Jurkat, Clone E6-1 (cell line): ENCODE data around the gene SAPCD2.

Source experiments
- DNase-seq: peaks from one replicate; pipeline ENCODE4 v3.0.0-alpha.2; 2011; ENCODE audit warnings: low read depth, low spot score
- H3K4me3 ChIP-seq: 2 replicates; pipeline ENCODE4 v1.5.1; 2011; ENCODE audit warnings: mild to moderate bottlenecking, low read length, control low read depth, moderate library complexity

SAPCD2 gene

DNA sequence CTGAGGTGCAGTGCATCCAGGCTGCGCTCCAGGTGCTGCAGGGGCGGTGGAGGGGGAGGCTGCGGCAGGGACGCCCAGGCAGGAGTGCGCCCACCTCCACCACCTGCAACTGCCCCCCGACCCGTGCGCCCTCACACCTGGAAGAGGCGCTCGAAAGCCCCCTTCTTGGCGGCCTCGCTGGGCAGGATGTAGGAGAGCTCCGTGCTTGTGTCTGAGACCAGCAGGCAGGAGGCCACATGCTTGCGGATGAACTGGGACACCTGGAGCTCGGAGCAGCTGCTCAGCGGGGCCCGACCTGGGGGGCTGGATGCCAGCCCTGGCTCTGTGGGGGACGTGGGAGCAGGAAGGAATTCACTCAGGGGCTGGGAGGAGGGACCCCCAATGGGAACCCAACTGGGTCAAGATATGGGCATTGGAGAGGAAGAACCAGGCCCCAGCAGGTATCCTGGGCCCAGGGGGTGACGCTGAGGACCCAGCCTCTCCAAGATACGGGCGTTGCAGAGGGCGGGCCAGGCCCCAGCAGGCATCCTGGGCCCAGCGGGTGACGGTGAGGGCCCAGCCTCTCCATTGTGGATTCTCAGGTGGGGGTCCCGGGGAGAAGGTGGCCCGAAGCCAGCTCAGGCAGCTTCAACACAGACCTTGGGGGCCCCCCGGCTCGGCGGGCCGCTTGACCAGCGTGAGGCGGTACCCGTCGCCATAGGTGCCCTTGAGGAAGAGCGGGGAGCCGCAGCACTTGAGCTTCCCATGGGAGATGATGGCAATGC lies 55.4 kb downstream of the SAPCD2 start:
- no peak for DNase-seq

DNA sequence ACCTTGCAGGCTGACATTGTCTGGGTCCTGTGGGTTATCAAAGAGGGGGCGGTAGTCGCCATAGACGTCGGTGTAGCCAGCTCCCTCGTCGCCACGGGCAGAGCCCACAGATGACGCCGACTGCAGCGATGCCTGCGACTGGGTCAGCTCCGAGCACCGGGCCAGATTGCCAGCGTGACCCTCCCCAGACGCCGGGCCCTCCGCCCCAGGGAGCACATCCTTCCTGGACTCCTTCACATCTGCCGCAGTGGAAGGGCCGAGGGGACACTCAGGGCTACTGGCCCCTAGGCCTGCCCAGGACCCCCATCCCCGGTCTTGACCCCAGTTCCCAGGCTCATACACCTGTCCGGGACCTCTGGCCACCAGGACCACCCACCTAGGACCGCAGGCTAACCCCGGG lies 56.2 kb downstream of the SAPCD2 start:
- no peak overlapping the region for H3K4me3 ChIP-seq
- no peak for DNase-seq

More for the DNA sequence above, 55.4 kb downstream of the SAPCD2 start:
- H3K4me3 ChIP-seq: no peak overlapping the region

GRCh38 chr9:137013571-137013940 lies 56.8 kb downstream of the SAPCD2 start:
- H3K4me3 ChIP-seq: no peak overlapping the region
- no peak for DNase-seq

DNA sequence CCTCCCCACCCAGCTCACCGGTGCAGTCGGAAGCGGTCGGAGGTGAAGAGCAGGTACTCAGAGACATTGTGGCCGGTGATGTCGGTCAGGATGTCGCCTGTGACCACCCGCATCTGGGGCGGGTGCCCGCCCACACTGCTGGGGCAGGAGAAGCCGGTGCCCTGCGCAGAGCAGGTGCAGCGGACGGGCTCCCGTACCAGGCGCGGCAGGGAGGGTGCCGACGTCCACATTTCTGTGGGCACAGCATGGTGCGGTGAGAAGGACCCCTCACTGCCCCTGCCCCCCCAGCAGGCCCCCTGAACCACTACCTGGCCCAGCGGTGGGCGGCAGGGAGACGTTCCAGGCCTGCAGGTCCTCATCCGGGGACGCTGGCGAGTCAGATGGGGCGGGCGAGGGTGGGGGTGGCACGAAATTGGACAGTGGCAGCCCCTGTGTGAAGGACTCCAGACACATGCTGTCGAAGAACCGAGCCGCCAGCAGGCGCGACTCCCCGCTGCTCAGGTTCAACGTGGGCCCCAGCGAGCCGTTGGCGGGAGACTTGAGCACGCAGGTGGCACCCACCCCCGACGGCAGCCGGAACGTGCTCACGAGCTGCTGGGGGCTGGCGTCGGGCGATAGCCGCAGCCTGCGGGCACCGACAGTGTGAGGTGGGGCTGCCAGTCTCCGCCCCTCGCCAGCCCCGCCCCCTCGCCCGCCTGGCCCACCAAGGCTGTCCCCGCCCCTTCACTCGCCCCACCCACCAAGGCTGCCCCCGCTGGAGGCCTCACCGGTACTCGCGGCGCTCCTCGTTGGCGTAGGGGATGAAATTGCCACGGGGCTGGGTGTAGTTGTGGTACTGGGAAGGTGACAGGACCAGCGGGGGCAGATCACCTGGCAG lies 57.4 kb downstream of the SAPCD2 start:
- H3K4me3 ChIP-seq: no peak overlapping the region
- no peak for DNase-seq
